Motor neuron (in vitro differentiated cells): ENCODE data around the gene FOXL2NB. TPM values are rescaled to one million over a fixed set of nuclear protein-coding genes. Genes with fewer than 3 reads are reported as not detected.
A peak's percentile ranks its signal among the peaks of the same experiment; 100 is the strongest.
"Not testable (repeated sequence)": the region's sequence is repeated elsewhere in the genome, so short reads cannot be mapped to it uniquely, and the experiment has no call there.

Source experiments
- ATAC-seq, 8 experiments: fragments of 200-7000 bp; cut with Tn5 transposase; replicated peaks in 6 of 8; 2 replicates each; pipeline ENCODE4 v1.8.0; 2021; ENCODE audit warnings: mild to moderate bottlenecking in 8 of 8, moderate library complexity in 8 of 8
- H3K27ac ChIP-seq, 2 donors: fragments of 250-450 bp; sonication (Bioruptor Pico); 2 replicates each; pipeline ENCODE4 v1.9.0; 2021; ENCODE audit warnings: antibody characterized with exemption in 2 of 2, mild to moderate bottlenecking in 2 of 2, moderate library complexity in 1 of 2
- H3K4me1 ChIP-seq, 2 donors: fragments of 250-450 bp; sonication (Bioruptor Pico); replicated peaks in 1 of 2; 2 replicates each; pipeline ENCODE4 v1.6.1; 2021; ENCODE audit warnings: antibody characterized with exemption in 2 of 2, mild to moderate bottlenecking in 2 of 2, moderate library complexity in 1 of 2
- H3K4me3 ChIP-seq, 5 donors: fragments of 250-450 bp; sonication (Bioruptor Pico); 2 replicates each; pipeline ENCODE4 v1.9.0; 2021; ENCODE audit warnings: antibody characterized with exemption in 5 of 5, mild to moderate bottlenecking in 5 of 5, moderate library complexity in 4 of 5
- WGBS, 10 experiments: fragments of 450-650 bp; shearing (Covaris generic); methylation state at CpG; one replicate each; pipeline ENCODE4 v1.0.0; 2022; 5-methylcytosine and 5-hydroxymethylcytosine counted together
- in situ Hi-C, 9 experiments: fragments of 400-800 bp; cut with MboI; loops; one replicate each; pipeline ENCODE4 v1.15.0; 2021; ENCODE audit warnings: low sequenced_read_pairs in 9 of 9, low pct_unique_long_range_greater_than_20kb in 2 of 9; ENCODE audit not compliant: unreplicated experiment in 9 of 9
- total RNA-seq, 8 experiments: library from RNA; unstranded; fragments of 300-600 nt; gene quantifications; 2 replicates each; pipeline versions ENCODE4 v1.2.3 to v1.2.4, GENCODE V29; 2022

FOXL2NB gene
- total RNA-seq, 8 experiments from 2014 or later = 0.05 to 10.7 (median 0.27) TPM

- WGBS, 10 experiments = 10 to 79% (median 30%) methylated on average over 2 to 8 of the region's 19 CpGs; no CpG with 5 or more reads in 4 of the 10 experiments
- Histone ChIP-seq H3K27ac (no peak overlapping the region), H3K4me3 (peak overlapping the region; percentile 42 to 65 (median 45)), H3K4me1 (no peaks in the 10 kb centered on the region)
- in situ Hi-C loops = loop anchor here in 8 of 9 experiments (5.0 to 25.0 kb wide), 9 partner anchors 203 to 853 kb away; partner anchors contain the start of genes CEP70 (in 6 of the 8) and FAIM (in 2 of the 8)
- ATAC-seq = peak in 3 of 8 experiments; percentile 16 to 24 (median 17)
Measured at GRCh38 chr3:138914870-138915502, 32.0 kb upstream of the FOXL2NB start.

GRCh38 chr3:138915503-138916498, 31.2 kb upstream of the FOXL2NB start:
- Histone ChIP-seq H3K4me1 (no peaks in the 10 kb centered on the region), H3K4me3 (peak overlapping the region; percentile 42 to 65 (median 45)), H3K27ac (peak overlapping the region in 1 of 2 donors; percentile 43)
- whole genome bisulfite sequencing, 10 experiments = 0 to 73% (median 8%) methylated on average over 1 to 8 of the region's 68 CpGs; no CpG with 5 or more reads in 3 of the 10 experiments
- peak; percentile 89 to 97 (median 94) for ATAC-seq
- in situ Hi-C loops = loop anchor here in 8 of 9 experiments (5.0 to 25.0 kb wide), 9 partner anchors 204 to 854 kb away; partner anchors contain the start of genes CEP70 (in 6 of the 8) and FAIM (in 2 of the 8)

- in situ Hi-C loops = loop anchor here in 8 of 9 experiments (5.0 to 25.0 kb wide), 9 partner anchors 205 to 855 kb away; partner anchors contain the start of genes CEP70 (in 6 of the 8) and FAIM (in 2 of the 8)
- WGBS, 10 experiments = 60 to 90% (median 72%) methylated on average over 1 to 2 of the region's 2 CpGs; no CpG with 5 or more reads in 2 of the 10 experiments
- no peak overlapping the region for H3K27ac ChIP-seq
- no peak overlapping the region for H3K4me3 ChIP-seq
- ATAC-seq = no peak
- H3K4me1 ChIP-seq = no peaks in the 10 kb centered on the region
Measured at GRCh38 chr3:138916824-138917223, 30.2 kb upstream of the FOXL2NB start.

- 49 to 100% (median 71%) methylated on average over 1 to 4 of the region's 4 CpGs; no CpG with 5 or more reads in 2 of the 10 experiments for WGBS, 10 experiments
- no peak overlapping the region for H3K4me3 ChIP-seq
- no peaks in the 10 kb centered on the region for H3K4me1 ChIP-seq
- ATAC-seq = no peak
- no peak overlapping the region for H3K27ac ChIP-seq
- in situ Hi-C loops = loop anchor here in 8 of 9 experiments (5.0 to 25.0 kb wide), 9 partner anchors 207 to 857 kb away; partner anchors contain the start of genes CEP70 (in 6 of the 8) and FAIM (in 2 of the 8)
Measured at GRCh38 chr3:138919325-138919724, 27.7 kb upstream of the FOXL2NB start.

- H3K4me3 ChIP-seq = no peak overlapping the region
- ATAC-seq = peak in 3 of 8 experiments; percentile 31 to 75 (median 48)
- in situ Hi-C loops = loop anchor here in 8 of 9 experiments (10.0 to 25.0 kb wide), 7 partner anchors 209 to 859 kb away; partner anchors contain the start of genes CEP70 (in 3 of the 8) and FAIM (in 2 of the 8)
- 17 to 100% (median 65%) methylated on average over 1 to 7 of the region's 8 CpGs for WGBS, 10 experiments
- no peaks in the 10 kb centered on the region for H3K4me1 ChIP-seq
- H3K27ac ChIP-seq = no peak overlapping the region
Measured at GRCh38 chr3:138921316-138922292, 25.4 kb upstream of the FOXL2NB start.

GRCh38 chr3:138922400-138922799, 24.6 kb upstream of the FOXL2NB start:
- not testable (repeated sequence) for ATAC-seq, H3K27ac ChIP-seq, H3K4me1 ChIP-seq, H3K4me3 ChIP-seq
- 60 to 100% (median 92%) methylated on average over 1 to 6 of the region's 6 CpGs; no CpG with 5 or more reads in 4 of the 10 experiments for WGBS, 10 experiments
- in situ Hi-C loops = loop anchor here in 8 of 9 experiments (10.0 to 25.0 kb wide), 7 partner anchors 210 to 860 kb away; partner anchors contain the start of genes CEP70 (in 3 of the 8) and FAIM (in 2 of the 8)

- Histone ChIP-seq H3K4me1 (no peaks in the 10 kb centered on the region), H3K4me3 (no peak overlapping the region), H3K27ac (no peak overlapping the region)
- WGBS, 10 experiments = 13 to 75% (median 48%) methylated on average over 1 to 6 of the region's 6 CpGs; no CpG with 5 or more reads in 4 of the 10 experiments
- peak; percentile 32 to 97 (median 64) for ATAC-seq
- in situ Hi-C loops = loop anchor here in 8 of 9 experiments (10.0 to 25.0 kb wide), 7 partner anchors 211 to 861 kb away; partner anchors contain the start of genes CEP70 (in 3 of the 8) and FAIM (in 2 of the 8)
Measured at GRCh38 chr3:138923531-138923994, 23.5 kb upstream of the FOXL2NB start.

GRCh38 chr3:138928727-138929372, 18.2 kb upstream of the FOXL2NB start:
- Histone ChIP-seq H3K4me1 (no peaks in the 10 kb centered on the region), H3K27ac (no peak overlapping the region), H3K4me3 (no peak overlapping the region)
- WGBS, 10 experiments = 90 to 96% (median 92%) methylated on average over 5 to 15 of the region's 42 CpGs; no CpG with 5 or more reads in 5 of the 10 experiments
- no peak for ATAC-seq
- in situ Hi-C loops = loop anchor here in 4 of 9 experiments (10.0 to 25.0 kb wide), 3 partner anchors 234 to 408 kb away; partner anchors contain the start of gene MRPS22 (in 1 of the 4)

- no peak overlapping the region for H3K4me3 ChIP-seq
- H3K4me1 ChIP-seq = no peaks in the 10 kb centered on the region
- no peak overlapping the region for H3K27ac ChIP-seq
- WGBS, 10 experiments = 37 to 100% (median 46%) methylated on average over 1 to 4 of the region's 4 CpGs; no CpG with 5 or more reads in 4 of the 10 experiments
- no peak for ATAC-seq
- in situ Hi-C loops = loop anchor here in 3 of 9 experiments (10.0 to 25.0 kb wide), 3 partner anchors 52 to 404 kb away; partner anchors contain the start of gene MRPS22 (in 1 of the 3)
Measured at GRCh38 chr3:138933068-138933668, 13.8 kb upstream of the FOXL2NB start.

- WGBS, 10 experiments = 33 to 90% (median 67%) methylated on average over 1 to 3 of the region's 3 CpGs; no CpG with 5 or more reads in 1 of the 10 experiments
- no peaks in the 10 kb centered on the region for H3K4me1 ChIP-seq
- ATAC-seq = no peak
- in situ Hi-C loops = loop anchor here in 3 of 9 experiments (10.0 to 25.0 kb wide), 3 partner anchors 51 to 403 kb away; partner anchors contain the start of gene MRPS22 (in 1 of the 3)
- no peak overlapping the region for H3K4me3 ChIP-seq
- no peak overlapping the region for H3K27ac ChIP-seq
Measured at GRCh38 chr3:138933981-138934691, 12.9 kb upstream of the FOXL2NB start.
